Endometrial microvascular endothelial cells (primary cell): ENCODE results near the gene TSSC4. TPM values are rescaled to one million over a fixed set of nuclear protein-coding genes. Genes with fewer than 3 reads are reported as not detected.

Source experiments
- in situ Hi-C: cut with HindIII; loops from 2 replicates; pipeline ENCODE4 v1.10.0; 2017; ENCODE audit warnings: low sequenced_read_pairs, low pct_unique_long_range_greater_than_20kb; ENCODE audit errors: inconsistent ontology term
- total RNA-seq: library from RNA; depleted of rRNA; stranded (reverse); fragments of >200 nt; gene quantifications from one replicate; pipeline ENCODE4 v1.2.3, GENCODE V29; 2015; ENCODE audit errors: inconsistent ontology term

The TSSC4 gene
- total RNA-seq, 1 donor from 2014 or later = 39.8 TPM

DNA sequence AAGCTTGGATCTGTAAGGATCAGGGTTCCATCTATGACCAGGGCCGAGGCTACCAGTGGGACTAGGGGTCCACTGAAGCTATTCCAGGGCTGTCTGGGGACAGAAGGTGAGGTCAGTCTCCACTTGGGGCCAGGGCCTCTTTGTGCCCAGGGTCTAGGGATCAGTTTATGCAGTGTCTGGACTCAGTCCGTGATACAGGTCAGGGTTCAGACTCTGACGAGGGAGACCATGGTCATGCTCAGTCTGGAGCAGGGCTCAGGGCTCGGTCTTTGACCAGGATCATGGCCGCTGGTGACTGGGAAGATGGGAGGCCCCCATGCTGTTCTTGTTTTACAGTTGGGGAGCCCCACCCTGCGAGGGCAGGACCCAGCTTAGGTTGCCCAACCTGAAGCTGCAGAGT, 11.8 kb downstream of the TSSC4 start:
- in situ Hi-C loops = no loop called here

- in situ Hi-C loops = no loop called here
Measured at GRCh38 chr11:2413742-2414579, 13.4 kb downstream of the TSSC4 start.

DNA sequence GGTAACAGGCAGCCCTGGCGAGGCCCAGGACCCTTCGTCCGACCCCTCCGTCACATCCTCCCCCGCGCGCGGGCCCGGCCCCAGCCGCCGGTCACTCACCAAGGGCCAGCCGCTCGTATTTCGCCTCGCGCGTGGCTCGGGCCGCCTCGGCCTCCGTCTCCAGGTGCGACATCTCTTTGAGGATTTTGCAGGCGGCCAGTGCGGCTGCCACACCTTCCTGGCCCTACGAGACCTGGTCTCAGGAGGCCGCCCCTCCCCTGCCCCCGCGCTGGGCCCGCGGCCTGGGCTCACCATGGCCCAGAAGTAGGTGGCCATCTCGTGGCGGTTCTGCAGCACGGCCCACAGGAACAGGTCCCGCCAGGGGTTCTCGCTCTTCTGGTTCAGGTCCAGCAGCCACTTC, 14.1 kb downstream of the TSSC4 start:
- in situ Hi-C loops = no loop called here

- in situ Hi-C loops = no loop called here
Measured at GRCh38 chr11:2415171-2415570, 14.6 kb downstream of the TSSC4 start.

DNA sequence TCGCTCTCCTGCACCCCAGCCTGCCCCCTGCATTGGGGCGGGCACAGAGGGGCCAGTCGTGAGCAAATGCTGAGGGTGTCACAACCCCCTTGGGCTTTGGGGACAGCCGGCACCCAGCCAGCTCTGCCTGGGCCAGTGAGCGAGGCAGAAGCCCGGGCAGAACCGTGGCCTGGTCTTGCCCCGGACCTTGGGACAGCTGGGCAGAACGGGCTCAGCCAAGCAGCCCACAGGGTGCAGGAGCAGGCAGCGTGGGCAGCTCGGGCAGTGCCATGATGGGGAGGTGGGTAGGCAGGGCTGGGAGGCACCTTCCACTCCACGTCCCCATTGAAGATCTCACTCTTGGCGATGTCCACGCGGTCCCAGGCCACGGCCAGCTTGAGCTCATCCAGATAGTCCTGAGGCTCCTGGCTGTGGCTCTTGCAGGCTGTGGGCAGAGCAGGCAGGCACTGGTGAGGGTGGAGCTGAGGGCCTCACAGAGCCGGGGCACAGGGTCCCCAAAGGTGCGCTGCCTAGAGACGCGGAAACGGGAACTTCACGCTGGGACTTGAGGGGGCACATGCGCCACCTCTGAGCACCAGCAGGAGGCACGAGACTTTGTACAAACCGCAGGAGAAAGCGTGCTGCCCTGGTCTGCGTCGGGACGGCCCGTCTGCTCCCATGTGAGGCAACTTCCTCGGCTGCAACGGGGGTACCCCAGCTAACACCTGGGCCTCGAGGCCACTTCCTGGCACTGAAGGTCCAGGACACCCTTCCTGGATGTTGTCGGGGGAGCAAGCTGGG, 15.2 kb downstream of the TSSC4 start:
- in situ Hi-C loops = no loop called here

DNA sequence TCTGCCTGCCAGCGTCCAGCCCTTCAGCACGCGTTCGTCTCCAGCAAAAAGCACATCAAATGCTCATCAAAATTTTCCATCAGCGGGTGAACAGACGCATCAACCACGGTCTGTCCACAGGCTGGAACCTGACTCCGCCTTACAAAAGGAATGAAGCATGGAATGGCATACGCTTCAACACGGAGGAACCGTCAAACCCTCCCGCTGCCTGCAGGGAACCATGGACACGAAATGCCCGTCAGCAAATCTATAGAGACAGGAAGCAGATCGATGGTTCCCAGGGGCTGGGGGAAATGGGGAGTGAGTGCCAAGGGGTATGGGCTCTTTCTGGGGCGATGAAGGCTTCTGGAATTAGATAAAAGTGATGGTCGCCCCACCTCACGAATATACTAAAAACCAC, 16.2 kb downstream of the TSSC4 start:
- in situ Hi-C loops = no loop called here

GRCh38 chr11:2417856-2418692, 17.5 kb downstream of the TSSC4 start:
- in situ Hi-C loops = no loop called here

GRCh38 chr11:2418693-2419360, 18.3 kb downstream of the TSSC4 start:
- in situ Hi-C loops = no loop called here

DNA sequence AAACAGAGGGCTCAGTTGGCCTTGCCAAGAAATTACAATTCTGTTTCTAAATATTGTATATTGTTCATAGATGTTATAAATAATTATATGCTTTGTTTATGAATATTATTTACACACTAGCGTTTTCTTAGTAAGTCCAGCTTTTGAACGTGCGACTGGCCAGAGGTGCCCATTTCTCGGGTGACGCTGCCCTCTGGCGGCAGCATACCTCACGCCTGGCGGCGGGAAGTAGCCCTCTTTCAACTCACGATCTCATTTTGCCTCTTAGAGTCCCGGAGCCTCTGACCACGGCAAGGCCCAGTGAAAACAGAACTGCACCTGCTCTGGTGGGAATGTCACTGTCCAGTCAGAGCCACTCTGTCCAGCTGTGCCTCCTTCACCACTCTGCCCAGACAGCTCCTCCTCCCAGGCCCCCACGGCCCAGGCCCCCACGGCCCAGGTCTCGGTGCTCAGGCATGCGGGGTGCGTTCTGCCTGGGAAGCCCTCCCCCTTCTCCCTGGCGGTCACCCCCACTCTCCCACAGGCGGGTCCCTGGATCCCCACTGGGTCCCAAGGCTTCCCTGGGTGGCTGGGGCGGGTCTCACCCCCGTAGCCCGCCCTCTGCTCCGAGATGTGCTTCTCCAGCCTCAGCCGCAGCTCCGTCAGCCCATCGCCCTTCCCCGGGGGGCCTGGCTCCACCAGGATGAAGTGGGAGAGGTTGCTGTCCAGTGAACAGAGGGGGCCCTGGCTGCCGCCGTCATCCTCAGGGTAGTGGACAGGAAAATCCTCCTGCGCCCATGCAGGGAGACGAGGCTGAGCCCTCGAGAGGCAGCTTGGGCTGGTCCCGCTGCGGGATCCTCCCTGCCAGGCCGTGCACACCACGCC, 19.3 kb downstream of the TSSC4 start:
- in situ Hi-C loops = no loop called here

DNA sequence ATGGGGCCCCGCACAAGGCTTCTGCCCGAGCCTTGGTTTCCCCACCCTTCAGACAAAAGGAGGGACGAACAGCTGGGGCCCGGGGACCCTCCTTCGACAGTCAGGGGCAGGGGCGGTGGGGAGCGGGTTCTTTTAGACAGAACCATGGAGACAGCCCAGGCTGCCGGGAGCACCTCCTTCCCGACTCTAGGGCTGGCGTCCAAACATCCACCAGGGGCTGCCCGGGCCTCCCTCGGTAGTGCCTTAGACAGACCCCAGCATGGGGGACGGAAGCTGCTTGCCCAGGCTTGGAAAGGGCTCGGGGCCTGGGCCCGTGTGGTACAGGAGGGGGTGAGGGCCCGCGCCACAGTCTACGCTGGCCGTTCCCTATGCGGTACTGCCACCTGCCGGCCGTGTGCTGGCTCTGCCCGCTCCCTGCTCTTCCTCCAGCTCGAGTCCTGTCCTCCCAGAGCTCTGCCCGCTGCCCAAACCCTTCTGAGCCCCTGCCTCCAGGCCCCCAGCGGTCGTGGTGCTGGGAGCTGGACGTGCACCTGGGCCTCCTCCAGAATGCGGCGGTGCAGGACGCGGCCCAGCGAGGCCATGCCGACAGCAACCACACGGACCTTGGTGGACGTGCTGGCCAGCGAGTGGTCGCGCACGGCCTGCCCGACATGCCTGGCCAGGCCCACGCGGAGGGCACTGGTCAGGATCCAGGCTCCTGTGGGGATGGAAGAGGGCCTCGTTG, 20.1 kb downstream of the TSSC4 start:
- in situ Hi-C loops = no loop called here

GRCh38 chr11:2421226-2421994, 20.9 kb downstream of the TSSC4 start:
- in situ Hi-C loops = no loop called here

DNA sequence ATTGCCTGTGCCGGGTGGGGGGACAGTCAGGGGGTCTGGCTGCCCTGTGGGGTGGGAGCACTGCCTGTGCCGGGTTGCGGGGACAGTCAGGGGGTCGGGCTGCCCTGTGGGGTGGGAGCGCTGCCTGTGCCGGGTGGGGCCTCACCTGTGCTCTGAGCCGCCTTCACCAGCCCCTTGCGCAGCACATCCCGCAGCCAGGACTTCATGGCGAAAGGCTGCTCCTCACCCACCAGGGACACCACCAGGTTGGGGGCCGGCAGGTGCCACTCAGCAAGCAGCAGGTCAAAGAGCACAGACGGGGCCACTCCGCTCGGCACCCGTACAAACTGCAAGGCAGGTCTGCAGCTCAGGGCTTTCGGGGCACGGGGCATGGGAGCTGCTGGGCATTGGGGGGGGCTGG, 21.4 kb downstream of the TSSC4 start:
- in situ Hi-C loops = no loop called here

GRCh38 chr11:2422461-2423156, 22.1 kb downstream of the TSSC4 start:
- in situ Hi-C loops = no loop called here

DNA sequence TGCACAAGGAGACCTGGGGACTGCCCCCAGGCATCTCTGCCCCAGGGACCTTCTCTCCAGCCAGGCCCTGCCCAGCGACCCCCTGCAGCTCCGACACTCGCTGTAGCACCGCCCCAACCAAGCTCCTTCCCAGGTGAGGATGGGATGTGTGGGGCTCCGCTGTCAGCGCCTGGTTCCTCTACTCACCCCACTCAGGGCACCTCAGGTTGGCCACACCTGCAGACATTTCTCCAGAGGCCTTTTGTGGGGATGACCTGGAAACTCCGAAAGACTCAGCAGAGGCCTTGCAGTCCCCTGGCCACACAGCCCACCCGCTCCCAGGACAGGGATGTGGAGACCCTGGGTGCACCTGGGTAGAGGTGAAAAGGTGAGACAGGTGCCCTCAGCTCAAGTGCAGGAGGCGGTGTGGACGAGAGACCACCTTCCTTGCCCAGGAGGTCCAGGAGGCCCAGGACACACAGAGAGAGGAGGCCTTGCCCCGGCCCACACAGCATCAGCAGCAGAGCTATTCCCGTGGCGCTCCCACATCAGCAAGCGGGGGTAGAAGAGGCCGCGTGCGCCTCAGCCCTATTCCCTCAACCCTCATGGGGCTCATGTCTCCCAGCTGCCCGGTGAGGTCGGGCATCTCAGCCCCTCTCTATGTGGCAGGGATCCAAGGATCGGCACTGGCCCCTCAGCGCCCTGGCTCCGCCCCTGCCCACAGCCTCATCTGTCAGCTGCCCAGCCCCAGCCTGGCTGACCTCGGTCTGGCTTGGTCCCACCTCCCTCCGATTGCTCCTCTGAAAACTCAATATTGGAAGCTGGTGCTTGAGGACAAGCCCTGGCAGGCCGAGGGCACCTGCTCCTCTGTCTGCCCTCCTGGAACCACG, 22.8 kb downstream of the TSSC4 start:
- in situ Hi-C loops = no loop called here

GRCh38 chr11:2424811-2425495, 24.4 kb downstream of the TSSC4 start:
- in situ Hi-C loops = no loop called here
